ENCODE measurements around the gene ANAPC2.

ANAPC2 gene

GRCh38 chr9:137221506-137222111, 33.2 kb upstream of the ANAPC2 start:
- WGBS (ENCODE audit: insufficient coverage) = 11% methylated on average over 39 of the region's 61 CpGs
- DNase-seq = no peak
- peaks cover 0 to 11% (median 1%) of the 10 kb centered on the region in 4 experiments for H3K36me3 ChIP-seq (ENCODE audit: control insufficient read depth in 4 of 4, insufficient read depth in 4 of 4, low read length in 3 of 4)
- peak overlapping the region in 5 of 7 experiments; percentile 25 to 93 (median 46) for H3K4me3 ChIP-seq (ENCODE audit: control insufficient read depth in 1 of 7, extremely low read depth in 1 of 7, insufficient read depth in 4 of 7, low read depth in 2 of 7, low read length in 6 of 7)
- no peak overlapping the region for H3K27ac ChIP-seq (ENCODE audit: insufficient read depth in 1 of 2, low read depth in 1 of 2, low read length in 2 of 2, poor library complexity in 1 of 2, severe bottlenecking in 2 of 2)
- H3K27me3 ChIP-seq (replicated peaks in 2 of 5; ENCODE audit: control insufficient read depth in 4 of 5, insufficient read depth in 5 of 5, low read length in 4 of 5) = peaks cover 0 to 6% (median 0%) of the 10 kb centered on the region in 5 experiments
- no peaks in the 10 kb centered on the region for H3K9me3 ChIP-seq (ENCODE audit: control extremely low read depth in 1 of 5, control insufficient read depth in 4 of 5, insufficient read depth in 2 of 5, low read depth in 1 of 5, low read length in 4 of 5)
- ChIA-PET POLR2A (no interaction called here), CTCF (interaction anchor here (1.1 to 1.2 kb wide), 2 partner anchors 11 to 32 kb away, joined by 3 to 4 read pairs; no protein-coding TSS in a partner anchor)
- peaks cover 2 to 30% (median 26%) of the 10 kb centered on the region in 4 experiments for H3K4me1 ChIP-seq (ENCODE audit: control extremely low read depth in 1 of 4, control insufficient read depth in 4 of 4, insufficient read depth in 4 of 4, low read length in 3 of 4)

DNA sequence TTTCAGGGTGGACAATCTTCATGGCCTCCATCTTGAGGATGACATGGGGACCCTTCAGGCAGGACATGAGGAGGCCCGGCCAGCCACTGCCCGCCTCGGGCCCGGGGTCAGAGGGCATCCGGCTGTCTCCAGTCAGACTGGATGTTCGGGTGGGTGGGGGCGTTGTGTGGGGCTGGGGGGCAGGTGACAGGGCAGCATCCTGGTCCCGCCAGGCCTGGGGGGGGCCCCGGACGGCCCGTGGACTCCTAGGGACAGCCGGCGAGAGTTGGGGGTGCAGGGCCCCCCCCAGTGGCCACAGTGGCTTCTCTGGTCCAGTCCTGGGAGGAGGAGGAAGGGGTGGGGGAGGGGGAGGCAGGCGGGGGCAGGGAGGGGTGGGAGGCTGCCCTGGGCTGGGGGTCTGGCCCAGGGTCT, 32.7 kb upstream of the ANAPC2 start:
- DNase-seq = no peak
- Histone ChIP-seq H3K4me3 (ENCODE audit: control insufficient read depth in 1 of 7, extremely low read depth in 1 of 7, insufficient read depth in 4 of 7, low read depth in 2 of 7, low read length in 6 of 7) (peak overlapping the region in 1 of 7 experiments; percentile 48), H3K27me3 (replicated peaks in 2 of 5; ENCODE audit: control insufficient read depth in 4 of 5, insufficient read depth in 5 of 5, low read length in 4 of 5) (peaks cover 0 to under 1% (median 0%) of the 10 kb centered on the region in 5 experiments), H3K27ac (ENCODE audit: insufficient read depth in 1 of 2, low read depth in 1 of 2, low read length in 2 of 2, poor library complexity in 1 of 2, severe bottlenecking in 2 of 2) (no peak overlapping the region), H3K9me3 (ENCODE audit: control extremely low read depth in 1 of 5, control insufficient read depth in 4 of 5, insufficient read depth in 2 of 5, low read depth in 1 of 5, low read length in 4 of 5) (no peaks in the 10 kb centered on the region), H3K36me3 (ENCODE audit: control insufficient read depth in 4 of 4, insufficient read depth in 4 of 4, low read length in 3 of 4) (peaks cover 0 to 16% (median 5%) of the 10 kb centered on the region in 4 experiments), H3K4me1 (ENCODE audit: control extremely low read depth in 1 of 4, control insufficient read depth in 4 of 4, insufficient read depth in 4 of 4, low read length in 3 of 4) (peaks cover 2 to 30% (median 26%) of the 10 kb centered on the region in 4 experiments)
- ChIA-PET POLR2A (no interaction called here), CTCF (interaction anchor here (1.2 kb wide), 1 partner anchor 11 kb away, joined by 4 read pairs; no protein-coding TSS in a partner anchor)
- WGBS (ENCODE audit: insufficient coverage) = 100% methylated on average over 1 of the region's 14 CpGs

DNA sequence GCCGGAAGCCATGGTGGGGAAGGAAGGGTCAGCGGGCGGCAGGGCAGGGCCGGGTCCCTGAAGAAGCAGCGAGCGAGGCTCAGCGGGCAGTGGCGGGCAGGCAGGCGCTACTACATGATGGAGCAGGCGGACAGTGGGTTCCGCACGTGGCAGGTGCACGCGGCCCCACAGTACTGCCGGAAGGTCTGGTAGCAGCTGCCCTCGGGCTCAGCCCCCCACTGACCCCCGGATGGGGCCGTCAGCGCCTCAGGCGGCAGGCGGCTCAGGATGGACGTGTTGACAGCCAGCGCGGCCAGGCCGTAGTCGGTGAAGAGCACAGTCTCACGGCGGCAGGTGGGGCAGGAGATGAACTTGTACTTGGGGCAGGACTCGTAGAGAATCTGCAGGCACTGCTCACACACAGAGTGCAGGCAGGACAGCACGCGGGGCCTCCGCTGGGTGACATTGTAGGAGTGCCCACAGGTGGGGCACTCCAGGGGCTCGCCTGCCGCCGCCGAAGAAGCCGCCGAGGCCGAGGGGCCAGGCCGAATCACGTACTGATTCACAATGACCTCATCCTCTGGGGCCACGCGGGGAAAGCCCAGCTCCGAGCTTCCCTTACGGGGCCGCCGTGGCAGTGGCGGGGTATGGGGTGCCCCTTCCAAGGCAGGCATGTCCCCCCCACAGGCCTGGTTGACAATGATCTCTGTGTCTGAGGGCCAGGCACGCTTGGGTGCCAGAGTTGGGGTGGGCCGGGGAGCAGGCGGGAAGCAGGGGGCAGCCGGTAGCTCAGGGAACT, 32.1 kb upstream of the ANAPC2 start:
- H3K9me3 ChIP-seq (ENCODE audit: control extremely low read depth in 1 of 5, control insufficient read depth in 4 of 5, insufficient read depth in 2 of 5, low read depth in 1 of 5, low read length in 4 of 5) = no peaks in the 10 kb centered on the region
- DNase-seq = peak in 1 of 3 donors; percentile 11
- H3K27ac ChIP-seq (ENCODE audit: insufficient read depth in 1 of 2, low read depth in 1 of 2, low read length in 2 of 2, poor library complexity in 1 of 2, severe bottlenecking in 2 of 2) = no peak overlapping the region
- H3K27me3 ChIP-seq (replicated peaks in 2 of 5; ENCODE audit: control insufficient read depth in 4 of 5, insufficient read depth in 5 of 5, low read length in 4 of 5) = no peaks in the 10 kb centered on the region
- no peak overlapping the region for H3K4me3 ChIP-seq (ENCODE audit: control insufficient read depth in 1 of 7, extremely low read depth in 1 of 7, insufficient read depth in 4 of 7, low read depth in 2 of 7, low read length in 6 of 7)
- POLR2A ChIA-PET = no interaction called here
- peaks cover 0 to 22% (median 9%) of the 10 kb centered on the region in 4 experiments for H3K36me3 ChIP-seq (ENCODE audit: control insufficient read depth in 4 of 4, insufficient read depth in 4 of 4, low read length in 3 of 4)
- 96% methylated on average over 42 of the region's 52 CpGs for WGBS (ENCODE audit: insufficient coverage)
- CTCF ChIA-PET = interaction anchor here (1.2 to 1.5 kb wide), 3 partner anchors 10 to 44 kb away, joined by 4 to 5 read pairs (median 5); no protein-coding TSS in a partner anchor
- H3K4me1 ChIP-seq (ENCODE audit: control extremely low read depth in 1 of 4, control insufficient read depth in 4 of 4, insufficient read depth in 4 of 4, low read length in 3 of 4) = peaks cover 2 to 30% (median 26%) of the 10 kb centered on the region in 4 experiments

- ChIA-PET CTCF (interaction anchor here (0.7 to 1.5 kb wide), 3 partner anchors 13 to 44 kb away, joined by 3 to 5 read pairs (median 5); no protein-coding TSS in a partner anchor), POLR2A (no interaction called here)
- no peak overlapping the region for H3K27ac ChIP-seq (ENCODE audit: insufficient read depth in 1 of 2, low read depth in 1 of 2, low read length in 2 of 2, poor library complexity in 1 of 2, severe bottlenecking in 2 of 2)
- 96% methylated on average over 9 of the region's 10 CpGs for WGBS (ENCODE audit: insufficient coverage)
- H3K27me3 ChIP-seq (replicated peaks in 2 of 5; ENCODE audit: control insufficient read depth in 4 of 5, insufficient read depth in 5 of 5, low read length in 4 of 5) = no peaks in the 10 kb centered on the region
- peaks cover 0 to 29% (median 14%) of the 10 kb centered on the region in 4 experiments for H3K36me3 ChIP-seq (ENCODE audit: control insufficient read depth in 4 of 4, insufficient read depth in 4 of 4, low read length in 3 of 4)
- H3K4me3 ChIP-seq (ENCODE audit: control insufficient read depth in 1 of 7, extremely low read depth in 1 of 7, insufficient read depth in 4 of 7, low read depth in 2 of 7, low read length in 6 of 7) = no peak overlapping the region
- no peak for DNase-seq
- H3K4me1 ChIP-seq (ENCODE audit: control extremely low read depth in 1 of 4, control insufficient read depth in 4 of 4, insufficient read depth in 4 of 4, low read length in 3 of 4) = peaks cover 2 to 25% (median 22%) of the 10 kb centered on the region in 4 experiments
- no peaks in the 10 kb centered on the region for H3K9me3 ChIP-seq (ENCODE audit: control extremely low read depth in 1 of 5, control insufficient read depth in 4 of 5, insufficient read depth in 2 of 5, low read depth in 1 of 5, low read length in 4 of 5)
Observed at GRCh38 chr9:137219757-137220316, 31.5 kb upstream of the ANAPC2 start.

GRCh38 chr9:137218754-137219271, 30.5 kb upstream of the ANAPC2 start:
- 92% methylated on average over 11 of the region's 12 CpGs for WGBS (ENCODE audit: insufficient coverage)
- no peaks in the 10 kb centered on the region for H3K9me3 ChIP-seq (ENCODE audit: control extremely low read depth in 1 of 5, control insufficient read depth in 4 of 5, insufficient read depth in 2 of 5, low read depth in 1 of 5, low read length in 4 of 5)
- ChIA-PET POLR2A (no interaction called here), CTCF (interaction anchor here (0.7 to 1.5 kb wide), 3 partner anchors 12 to 43 kb away, joined by 3 to 5 read pairs (median 5); no protein-coding TSS in a partner anchor)
- no peak overlapping the region for H3K4me3 ChIP-seq (ENCODE audit: control insufficient read depth in 1 of 7, extremely low read depth in 1 of 7, insufficient read depth in 4 of 7, low read depth in 2 of 7, low read length in 6 of 7)
- H3K27me3 ChIP-seq (replicated peaks in 2 of 5; ENCODE audit: control insufficient read depth in 4 of 5, insufficient read depth in 5 of 5, low read length in 4 of 5) = no peaks in the 10 kb centered on the region
- peaks cover 0 to 39% (median 17%) of the 10 kb centered on the region in 4 experiments for H3K36me3 ChIP-seq (ENCODE audit: control insufficient read depth in 4 of 4, insufficient read depth in 4 of 4, low read length in 3 of 4)
- peak overlapping the region in 1 of 2 experiments; percentile 67 for H3K27ac ChIP-seq (ENCODE audit: insufficient read depth in 1 of 2, low read depth in 1 of 2, low read length in 2 of 2, poor library complexity in 1 of 2, severe bottlenecking in 2 of 2)
- no peak for DNase-seq
- H3K4me1 ChIP-seq (ENCODE audit: control extremely low read depth in 1 of 4, control insufficient read depth in 4 of 4, insufficient read depth in 4 of 4, low read length in 3 of 4) = peaks cover 0 to 17% (median 15%) of the 10 kb centered on the region in 4 experiments

DNA sequence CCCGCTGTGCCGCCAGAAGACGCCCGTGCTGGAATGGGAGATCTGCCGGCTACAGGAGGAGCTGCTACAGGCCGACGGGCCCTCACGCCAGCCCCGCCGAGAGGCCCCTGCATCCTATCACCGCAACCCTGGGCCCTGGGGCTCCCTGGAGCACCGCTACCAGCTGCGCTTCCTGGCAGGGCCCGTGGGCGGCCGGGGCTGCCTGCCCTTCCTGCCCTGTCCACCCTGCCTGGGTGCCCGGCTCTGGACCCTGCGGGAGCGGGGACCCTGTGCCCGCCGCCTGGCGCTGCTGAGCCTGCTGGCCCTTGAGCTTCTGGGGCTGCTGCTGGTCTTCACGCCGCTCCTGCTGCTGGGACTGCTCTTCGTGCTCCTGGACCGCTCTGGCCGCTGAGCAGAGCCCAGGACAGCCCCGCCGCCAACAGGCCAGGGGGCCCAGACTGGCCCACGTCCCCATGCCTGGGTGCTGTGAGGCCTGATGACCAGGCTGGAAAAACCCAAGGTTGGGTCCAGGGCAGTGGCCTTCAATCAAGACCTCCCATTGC, 29.9 kb upstream of the ANAPC2 start:
- Histone ChIP-seq H3K36me3 (ENCODE audit: control insufficient read depth in 4 of 4, insufficient read depth in 4 of 4, low read length in 3 of 4) (peaks cover 0 to 44% (median 17%) of the 10 kb centered on the region in 4 experiments), H3K4me1 (ENCODE audit: control extremely low read depth in 1 of 4, control insufficient read depth in 4 of 4, insufficient read depth in 4 of 4, low read length in 3 of 4) (peaks cover 0 to 16% (median 15%) of the 10 kb centered on the region in 4 experiments), H3K9me3 (ENCODE audit: control extremely low read depth in 1 of 5, control insufficient read depth in 4 of 5, insufficient read depth in 2 of 5, low read depth in 1 of 5, low read length in 4 of 5) (no peaks in the 10 kb centered on the region), H3K4me3 (ENCODE audit: control insufficient read depth in 1 of 7, extremely low read depth in 1 of 7, insufficient read depth in 4 of 7, low read depth in 2 of 7, low read length in 6 of 7) (no peak overlapping the region), H3K27me3 (replicated peaks in 2 of 5; ENCODE audit: control insufficient read depth in 4 of 5, insufficient read depth in 5 of 5, low read length in 4 of 5) (no peaks in the 10 kb centered on the region), H3K27ac (ENCODE audit: insufficient read depth in 1 of 2, low read depth in 1 of 2, low read length in 2 of 2, poor library complexity in 1 of 2, severe bottlenecking in 2 of 2) (peak overlapping the region in 1 of 2 experiments; percentile 67)
- ChIA-PET CTCF (interaction anchor here (0.9 kb wide), 1 partner anchor 14 kb away, joined by 3 read pairs; no protein-coding TSS in a partner anchor), POLR2A (no interaction called here)
- no peak for DNase-seq
- 95% methylated on average over 30 of the region's 30 CpGs for WGBS (ENCODE audit: insufficient coverage)

Data from common myeloid progenitor, CD34-positive (primary cell).